Activated T-cell treated with anti-CD3 and anti-CD28 coated beads for 1 hour (primary cell): Measurements from ENCODE around the gene ZNF19.
A peak's percentile ranks its signal among the peaks of the same experiment; 100 is the strongest.
"Not testable (repeated sequence)": the region's sequence is repeated elsewhere in the genome, so short reads cannot be mapped to it uniquely, and the experiment has no call there.

Source experiments
- DNase-seq: peaks from one replicate; pipeline ENCODE4 v3.0.0-alpha.2; 2020; ENCODE audit warnings: low read depth

ZNF19 gene

GRCh38 chr16:71489122-71489521 lies at the start of gene ZNF19:
Gene ZNF19 (minus strand): TSS chr16:71489324. CDS start chr16:71482114, 7,210 bp downstream.
- no peak for DNase-seq

- DNase-seq: no peak
Observed at GRCh38 chr16:71537643-71538042, 48.5 kb upstream of the ZNF19 start.

GRCh38 chr16:71536752-71537499 lies 47.8 kb upstream of the ZNF19 start:
- no peak for DNase-seq

- DNase-seq: no peak
Observed at GRCh38 chr16:71532366-71532765, 43.2 kb upstream of the ZNF19 start.

- DNase-seq: no peak
Observed at GRCh38 chr16:71528863-71529262, 39.7 kb upstream of the ZNF19 start.

GRCh38 chr16:71528257-71528656 lies 39.1 kb upstream of the ZNF19 start:
- no peak for DNase-seq

GRCh38 chr16:71526111-71526631 lies 37.0 kb upstream of the ZNF19 start, which contains the start of gene CHST4:
Gene CHST4 (plus strand): TSS chr16:71526426. CDS start chr16:71536678, 10,252 bp downstream.
- DNase-seq: no peak

GRCh38 chr16:71524566-71525553 lies 35.7 kb upstream of the ZNF19 start:
- DNase-seq: no peak

GRCh38 chr16:71520550-71520949 lies 31.4 kb upstream of the ZNF19 start:
- DNase-seq: no peak

- no peak for DNase-seq
Observed at GRCh38 chr16:71515026-71515425, 25.9 kb upstream of the ZNF19 start.

GRCh38 chr16:71514476-71514875 lies 25.4 kb upstream of the ZNF19 start:
- DNase-seq: no peak

GRCh38 chr16:71513302-71513701 lies 24.2 kb upstream of the ZNF19 start:
- no peak for DNase-seq

GRCh38 chr16:71507061-71507460 lies 17.9 kb upstream of the ZNF19 start:
- no peak for DNase-seq

- DNase-seq: no peak
Observed at GRCh38 chr16:71504901-71505300, 15.8 kb upstream of the ZNF19 start.

- DNase-seq: not testable (repeated sequence)
Observed at GRCh38 chr16:71504051-71504450, 14.9 kb upstream of the ZNF19 start.

GRCh38 chr16:71501547-71501946 lies 12.4 kb upstream of the ZNF19 start:
- DNase-seq: no peak

GRCh38 chr16:71500964-71501363 lies 11.8 kb upstream of the ZNF19 start:
- no peak for DNase-seq

GRCh38 chr16:71499775-71500364 lies 10.7 kb upstream of the ZNF19 start:
- peak; percentile 9 for DNase-seq

- DNase-seq: no peak
Observed at GRCh38 chr16:71498031-71498430, 8.9 kb upstream of the ZNF19 start.

GRCh38 chr16:71493213-71493612 lies 4.1 kb upstream of the ZNF19 start:
- DNase-seq: no peak

GRCh38 chr16:71492786-71493185 lies 3.7 kb upstream of the ZNF19 start:
- DNase-seq: no peak

- DNase-seq: no peak
Observed at GRCh38 chr16:71491054-71491453, 1.9 kb upstream of the ZNF19 start.
